ENCODE measurements around the gene ADGRG1.

DNA sequence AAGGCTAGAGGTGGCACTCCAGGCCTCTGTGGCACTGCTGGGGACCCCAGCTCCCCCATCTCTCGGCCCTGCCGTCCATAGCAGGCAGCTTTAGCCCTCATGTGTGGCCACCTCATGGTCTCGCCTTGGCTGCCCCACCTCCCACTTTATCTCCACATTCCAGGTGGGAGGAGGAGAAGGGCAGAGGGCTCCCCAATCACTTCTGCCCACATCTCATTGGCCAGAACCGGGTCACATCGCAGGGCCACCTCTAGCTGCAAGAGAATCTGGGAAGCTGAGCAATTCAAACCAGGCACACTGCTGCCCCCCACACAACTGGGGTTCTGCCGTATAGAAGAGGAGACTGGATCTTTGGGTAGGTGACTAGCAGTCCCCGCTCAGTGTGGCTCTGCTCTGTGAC lies 67.8 kb downstream of the ADGRG1 start:
- TF ChIP-seq, protein P1, sequence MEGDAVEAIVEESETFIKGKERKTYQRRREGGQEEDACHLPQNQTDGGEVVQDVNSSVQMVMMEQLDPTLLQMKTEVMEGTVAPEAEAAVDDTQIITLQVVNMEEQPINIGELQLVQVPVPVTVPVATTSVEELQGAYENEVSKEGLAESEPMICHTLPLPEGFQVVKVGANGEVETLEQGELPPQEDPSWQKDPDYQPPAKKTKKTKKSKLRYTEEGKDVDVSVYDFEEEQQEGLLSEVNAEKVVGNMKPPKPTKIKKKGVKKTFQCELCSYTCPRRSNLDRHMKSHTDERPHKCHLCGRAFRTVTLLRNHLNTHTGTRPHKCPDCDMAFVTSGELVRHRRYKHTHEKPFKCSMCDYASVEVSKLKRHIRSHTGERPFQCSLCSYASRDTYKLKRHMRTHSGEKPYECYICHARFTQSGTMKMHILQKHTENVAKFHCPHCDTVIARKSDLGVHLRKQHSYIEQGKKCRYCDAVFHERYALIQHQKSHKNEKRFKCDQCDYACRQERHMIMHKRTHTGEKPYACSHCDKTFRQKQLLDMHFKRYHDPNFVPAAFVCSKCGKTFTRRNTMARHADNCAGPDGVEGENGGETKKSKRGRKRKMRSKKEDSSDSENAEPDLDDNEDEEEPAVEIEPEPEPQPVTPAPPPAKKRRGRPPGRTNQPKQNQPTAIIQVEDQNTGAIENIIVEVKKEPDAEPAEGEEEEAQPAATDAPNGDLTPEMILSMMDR (IDR thresholded peaks at IDR 0.05) = no peak
- TF ChIP-seq ZFX (IDR thresholded peaks at IDR 0.05; ENCODE audit: borderline replicate concordance) = no peak
